ENCODE results near the gene MZT2B. TPM values are rescaled to one million over a fixed set of nuclear protein-coding genes. Genes with fewer than 3 reads are reported as not detected.
"Not testable (repeated sequence)": the region's sequence is repeated elsewhere in the genome, so short reads cannot be mapped to it uniquely, and the experiment has no call there.

MZT2B gene
- polyA plus RNA-seq, 3 donors, result 28.8 to 66.8 (median 64.9) TPM

DNA sequence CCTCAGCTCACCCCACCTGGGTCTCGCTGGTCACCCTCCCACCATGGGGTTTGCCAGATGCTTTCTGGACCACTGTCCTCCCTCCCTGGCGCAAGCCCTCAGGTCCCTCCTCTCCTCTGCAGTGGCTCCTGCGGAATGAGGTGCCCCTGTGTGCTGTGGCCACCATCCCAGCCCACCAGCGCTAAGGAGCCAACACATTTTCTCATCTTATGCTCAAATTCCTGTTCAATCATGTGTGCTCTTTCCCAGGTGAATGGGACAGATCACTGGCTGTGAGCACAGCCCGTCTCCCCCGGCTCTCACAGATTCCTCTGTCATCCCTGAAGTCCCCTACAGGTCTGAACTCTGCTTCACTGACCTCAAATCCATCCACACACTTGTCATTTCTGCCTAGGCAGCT is 21.9 kb upstream of the MZT2B start:
- H3K4me3 ChIP-seq (replicated peaks in 1 of 3; ENCODE audit: low read depth in 2 of 3, low read length in 3 of 3), result no peak overlapping the region
- H3K27ac Mint-ChIP-seq, result peak overlapping the region in 1 of 7 donors; percentile 56
- H3K9me3 Mint-ChIP-seq, result no peaks in the 10 kb centered on the region
- no peaks in the 10 kb centered on the region for H4K20me1 ChIP-seq (ENCODE audit: insufficient read depth, low read length)
- no peaks in the 10 kb centered on the region for H3K27me3 Mint-ChIP-seq (ENCODE audit: low read depth in 3 of 3)
- H3K4me1 Mint-ChIP-seq, result peaks cover 6% of the 10 kb centered on the region
- H3K4me1 ChIP-seq (ENCODE audit: control insufficient read depth in 1 of 2, insufficient read depth in 2 of 2, low read length in 2 of 2), result no peaks in the 10 kb centered on the region
- H3K79me2 ChIP-seq (ENCODE audit: insufficient read depth, low read length), result no peaks in the 10 kb centered on the region
- no peak overlapping the region for H3K4me3 Mint-ChIP-seq
- no peak overlapping the region for H3K4me2 ChIP-seq (replicated peaks; ENCODE audit: extremely low read depth, low read length, poor library complexity, severe bottlenecking)
- no peak for DNase-seq
- WGBS (ENCODE audit: insufficient coverage), result 100% methylated on average over 6 of the region's 6 CpGs
- no peaks in the 10 kb centered on the region for H3K9me3 ChIP-seq (replicated peaks in 1 of 2; ENCODE audit: control insufficient read depth in 1 of 2, insufficient read depth in 1 of 2, low read length in 2 of 2)
- no peak overlapping the region for H3K9ac ChIP-seq (ENCODE audit: insufficient read depth, low read length, poor library complexity, severe bottlenecking)
- intact Hi-C loops (cut with micrococcal nuclease), result no loop called here
- no peak overlapping the region for H3K27ac ChIP-seq (ENCODE audit: low read depth in 1 of 2, low read length in 2 of 2)
- peaks cover 46 to 51% of the 10 kb centered on the region in 2 donors for H3K36me3 ChIP-seq (replicated peaks in 1 of 2; ENCODE audit: control insufficient read depth in 1 of 2, insufficient read depth in 2 of 2, low read length in 2 of 2)
- H3K36me3 Mint-ChIP-seq, result peaks cover 46 to 88% of the 10 kb centered on the region in 2 donors
- H3K27me3 ChIP-seq (ENCODE audit: control insufficient read depth in 2 of 2, insufficient read depth in 2 of 2, low read length in 2 of 2), result no peaks in the 10 kb centered on the region
- no peak overlapping the region for H2AFZ ChIP-seq (ENCODE audit: insufficient read depth, low read depth, low read length, poor library complexity, severe bottlenecking)
- TF ChIP-seq, protein P1, sequence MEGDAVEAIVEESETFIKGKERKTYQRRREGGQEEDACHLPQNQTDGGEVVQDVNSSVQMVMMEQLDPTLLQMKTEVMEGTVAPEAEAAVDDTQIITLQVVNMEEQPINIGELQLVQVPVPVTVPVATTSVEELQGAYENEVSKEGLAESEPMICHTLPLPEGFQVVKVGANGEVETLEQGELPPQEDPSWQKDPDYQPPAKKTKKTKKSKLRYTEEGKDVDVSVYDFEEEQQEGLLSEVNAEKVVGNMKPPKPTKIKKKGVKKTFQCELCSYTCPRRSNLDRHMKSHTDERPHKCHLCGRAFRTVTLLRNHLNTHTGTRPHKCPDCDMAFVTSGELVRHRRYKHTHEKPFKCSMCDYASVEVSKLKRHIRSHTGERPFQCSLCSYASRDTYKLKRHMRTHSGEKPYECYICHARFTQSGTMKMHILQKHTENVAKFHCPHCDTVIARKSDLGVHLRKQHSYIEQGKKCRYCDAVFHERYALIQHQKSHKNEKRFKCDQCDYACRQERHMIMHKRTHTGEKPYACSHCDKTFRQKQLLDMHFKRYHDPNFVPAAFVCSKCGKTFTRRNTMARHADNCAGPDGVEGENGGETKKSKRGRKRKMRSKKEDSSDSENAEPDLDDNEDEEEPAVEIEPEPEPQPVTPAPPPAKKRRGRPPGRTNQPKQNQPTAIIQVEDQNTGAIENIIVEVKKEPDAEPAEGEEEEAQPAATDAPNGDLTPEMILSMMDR (IDR thresholded peaks at IDR 0.05), result no peak

DNA sequence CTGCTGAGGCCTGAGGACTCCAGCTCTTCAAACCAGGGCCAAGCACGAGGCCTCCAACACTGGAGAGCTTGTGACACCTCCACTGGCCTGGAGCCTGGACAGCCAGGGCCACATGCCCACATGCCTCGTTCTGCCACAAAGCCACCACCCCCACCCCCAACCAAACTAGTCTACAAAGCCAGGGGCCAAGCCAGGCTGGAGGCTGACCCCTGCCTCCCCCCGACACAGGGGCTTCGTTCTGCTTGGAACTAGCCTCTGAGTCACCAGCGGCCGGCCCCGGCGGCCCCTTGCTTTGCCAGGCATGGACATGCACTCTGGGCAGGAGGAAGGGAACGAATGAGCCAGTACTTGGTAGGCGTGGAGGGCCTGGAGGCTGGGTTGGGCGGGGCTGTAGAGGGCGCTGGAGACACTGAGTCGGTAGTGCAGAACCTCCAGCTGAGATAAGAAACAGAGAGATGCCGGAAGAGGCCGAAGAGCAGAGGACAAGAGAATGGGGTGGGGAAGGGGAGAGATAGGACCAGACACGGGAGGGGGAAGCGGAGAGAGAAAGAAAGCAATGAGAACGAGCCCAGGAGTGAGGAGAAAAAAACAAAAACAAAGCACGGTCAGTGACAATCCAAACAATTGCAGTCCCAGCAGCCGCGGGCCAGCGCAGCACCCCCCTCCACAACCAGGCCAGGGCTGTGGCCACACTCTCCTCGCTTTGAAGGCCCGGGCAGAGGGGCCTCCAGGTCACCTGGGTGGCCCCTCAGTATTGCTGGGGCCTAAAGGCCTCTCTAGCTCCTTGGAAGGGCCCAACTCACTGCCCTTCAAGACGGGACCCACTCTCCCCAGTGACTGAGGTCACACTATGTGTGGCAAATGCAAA is 21.0 kb upstream of the MZT2B start:
- Mint-ChIP-seq H3K27ac (peak overlapping the region in 1 of 7 donors; percentile 46), H3K36me3 (peaks cover 51 to 87% of the 10 kb centered on the region in 2 donors)
- H3K27me3 Mint-ChIP-seq (ENCODE audit: low read depth in 3 of 3); H3K4me1 Mint-ChIP-seq; H3K4me3 ChIP-seq (replicated peaks in 1 of 3; ENCODE audit: low read depth in 2 of 3, low read length in 3 of 3); H3K79me2 ChIP-seq (ENCODE audit: insufficient read depth, low read length); H3K27ac ChIP-seq (ENCODE audit: low read depth in 1 of 2, low read length in 2 of 2); H4K20me1 ChIP-seq (ENCODE audit: insufficient read depth, low read length); H3K27me3 ChIP-seq (ENCODE audit: control insufficient read depth in 2 of 2, insufficient read depth in 2 of 2, low read length in 2 of 2); H3K4me1 ChIP-seq (ENCODE audit: control insufficient read depth in 1 of 2, insufficient read depth in 2 of 2, low read length in 2 of 2); H3K4me3 Mint-ChIP-seq; DNase-seq; H3K9ac ChIP-seq (ENCODE audit: insufficient read depth, low read length, poor library complexity, severe bottlenecking); H3K9me3 Mint-ChIP-seq; H3K9me3 ChIP-seq (replicated peaks in 1 of 2; ENCODE audit: control insufficient read depth in 1 of 2, insufficient read depth in 1 of 2, low read length in 2 of 2); H2AFZ ChIP-seq (ENCODE audit: insufficient read depth, low read depth, low read length, poor library complexity, severe bottlenecking); intact Hi-C loops (cut with micrococcal nuclease); H3K4me2 ChIP-seq (replicated peaks; ENCODE audit: extremely low read depth, low read length, poor library complexity, severe bottlenecking): not testable (repeated sequence)
- H3K36me3 ChIP-seq (replicated peaks in 1 of 2; ENCODE audit: control insufficient read depth in 1 of 2, insufficient read depth in 2 of 2, low read length in 2 of 2), result peaks cover 49 to 54% of the 10 kb centered on the region in 2 donors
- WGBS (ENCODE audit: insufficient coverage), result 89% methylated on average over 13 of the region's 25 CpGs

DNA sequence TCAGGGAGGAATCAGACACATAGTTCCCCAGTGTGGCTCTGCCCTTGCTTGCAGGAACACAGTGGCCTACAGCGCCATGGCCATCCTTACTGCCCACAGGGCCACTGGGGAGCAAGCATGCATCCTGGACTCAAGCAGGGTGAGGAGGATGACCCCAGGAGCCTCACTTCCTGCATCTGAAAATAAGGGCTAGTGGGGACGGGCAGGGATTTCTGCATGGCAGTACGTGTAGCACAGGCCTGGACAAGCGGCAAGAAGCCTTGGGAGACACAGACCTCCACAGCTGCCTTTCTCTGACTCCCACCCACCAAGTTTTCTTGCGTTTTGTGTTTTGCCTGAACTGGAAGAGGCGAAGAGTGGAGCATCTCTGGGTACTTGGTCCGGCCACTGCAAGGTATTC is 19.6 kb upstream of the MZT2B start:
- H3K27me3 Mint-ChIP-seq (ENCODE audit: low read depth in 3 of 3); H3K4me3 ChIP-seq (replicated peaks in 1 of 3; ENCODE audit: low read depth in 2 of 3, low read length in 3 of 3); H3K9me3 Mint-ChIP-seq; H3K27ac Mint-ChIP-seq; H3K79me2 ChIP-seq (ENCODE audit: insufficient read depth, low read length); H3K27ac ChIP-seq (ENCODE audit: low read depth in 1 of 2, low read length in 2 of 2); H3K27me3 ChIP-seq (ENCODE audit: control insufficient read depth in 2 of 2, insufficient read depth in 2 of 2, low read length in 2 of 2); H3K4me1 ChIP-seq (ENCODE audit: control insufficient read depth in 1 of 2, insufficient read depth in 2 of 2, low read length in 2 of 2); H3K4me3 Mint-ChIP-seq; DNase-seq; intact Hi-C loops (cut with micrococcal nuclease); H3K9ac ChIP-seq (ENCODE audit: insufficient read depth, low read length, poor library complexity, severe bottlenecking); H3K9me3 ChIP-seq (replicated peaks in 1 of 2; ENCODE audit: control insufficient read depth in 1 of 2, insufficient read depth in 1 of 2, low read length in 2 of 2); H3K4me2 ChIP-seq (replicated peaks; ENCODE audit: extremely low read depth, low read length, poor library complexity, severe bottlenecking); H3K4me1 Mint-ChIP-seq; H4K20me1 ChIP-seq (ENCODE audit: insufficient read depth, low read length); H2AFZ ChIP-seq (ENCODE audit: insufficient read depth, low read depth, low read length, poor library complexity, severe bottlenecking): not testable (repeated sequence)
- WGBS (ENCODE audit: insufficient coverage), result 100% methylated on average over 2 of the region's 7 CpGs
- H3K36me3 ChIP-seq (replicated peaks in 1 of 2; ENCODE audit: control insufficient read depth in 1 of 2, insufficient read depth in 2 of 2, low read length in 2 of 2), result peaks cover 62 to 69% of the 10 kb centered on the region in 2 donors
- peaks cover 58 to 92% of the 10 kb centered on the region in 2 donors for H3K36me3 Mint-ChIP-seq

All from CD14-positive monocyte (primary cell).